ENCODE measurements around the gene KHDC3L. TPM values are rescaled to one million over a fixed set of nuclear protein-coding genes. Genes with fewer than 3 reads are reported as not detected.

KHDC3L gene
- total and polyA plus RNA-seq, 2 of the 8 experiments (the other 6 are each of a cell fraction or from before 2014, with no cell fraction given), result 0.11 TPM; not detected in 1

DNA sequence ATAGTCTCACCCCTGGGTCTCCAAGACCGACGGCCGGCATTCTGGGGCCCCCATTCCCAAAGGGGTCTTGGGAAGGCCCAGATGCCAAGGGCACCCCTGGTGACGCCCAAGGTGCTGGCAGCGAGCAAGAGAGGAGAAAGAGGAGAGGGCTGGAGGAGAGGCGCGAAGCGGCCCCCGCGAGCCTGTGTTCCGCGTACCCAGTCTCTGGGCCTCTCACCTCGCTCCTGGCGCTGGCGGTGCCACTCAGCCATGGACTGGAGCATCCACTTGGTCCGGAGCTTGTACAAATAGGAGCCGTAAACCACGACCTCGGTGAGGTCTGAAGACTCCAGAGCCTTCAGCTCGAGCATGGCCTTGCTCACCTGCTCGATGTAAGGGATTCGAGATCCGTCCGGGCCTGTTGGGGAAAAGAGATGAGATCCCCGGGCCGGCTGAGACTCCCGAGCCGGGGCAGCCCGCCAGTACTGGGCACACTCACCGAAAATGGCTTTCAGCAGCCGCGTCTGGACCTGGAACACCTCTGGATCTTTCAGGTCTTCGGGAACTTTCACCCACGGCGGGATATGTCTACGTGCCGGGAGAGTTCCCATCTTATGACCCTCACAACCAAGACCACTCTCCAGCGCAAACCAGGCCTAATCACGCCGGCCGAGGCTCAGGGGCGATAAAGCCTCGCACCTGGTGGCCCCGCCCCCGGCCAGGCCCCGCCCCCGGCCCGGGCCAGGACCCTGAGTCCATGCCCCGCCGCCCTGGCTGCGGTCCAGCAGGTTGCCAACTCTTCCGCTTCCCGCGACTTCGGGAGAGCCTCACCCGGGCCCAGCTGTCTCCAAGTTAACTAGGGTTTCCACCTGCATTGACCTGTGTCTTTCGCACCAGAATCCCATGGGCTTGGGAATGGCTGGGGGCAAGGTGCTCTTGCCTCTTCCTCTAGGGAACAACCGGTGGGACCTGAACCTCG, 8.5 kb upstream of the KHDC3L start, which contains the start of gene DPPA5:
TSS of gene DPPA5 (minus strand) at position 641 of the 958 bp plus-strand sequence. CDS start at position 590, 51 bp downstream.
- Histone ChIP-seq H3K4ac (replicated peaks; ENCODE audit: insufficient read length, low read depth, low read length) (no peak within 1 kb of the TSS), H3K27ac (ENCODE audit: low read depth, low read length) (no peak within 1 kb of the TSS), H3K79me2 (ENCODE audit: control insufficient read depth in 1 of 2, insufficient read depth in 2 of 2, low read length in 2 of 2) (no peaks in the 10 kb centered on the region), H3K4me2 (ENCODE audit: insufficient read depth in 1 of 2, low read depth in 2 of 2, low read length in 2 of 2) (no peak within 1 kb of the TSS), H3K36me3 (ENCODE audit: control insufficient read depth in 2 of 4, insufficient read depth in 4 of 4, low read length in 3 of 4) (no peaks in the 10 kb centered on the region), H3K27me3 (replicated peaks in 1 of 4; ENCODE audit: control insufficient read depth in 3 of 4, extremely low read depth in 1 of 4, insufficient read depth in 3 of 4, low read length in 3 of 4) (no peaks in the 10 kb centered on the region; a peak in 1 of 7 replicates), H3K79me1 (ENCODE audit: low read depth, low read length) (no peaks in the 10 kb centered on the region), H2BK12ac (ENCODE audit: low read depth, low read length) (peak within 1 kb of the TSS; percentile 90; the same call in 1 of the 2 replicates), H2BK120ac (replicated peaks; ENCODE audit: low read depth, low read length) (peak within 1 kb of the TSS; percentile 79), H4K91ac (replicated peaks; ENCODE audit: insufficient read length, low read length) (peak within 1 kb of the TSS; percentile 52), H4K8ac (ENCODE audit: extremely low read depth, insufficient read depth, low read length) (no peak within 1 kb of the TSS), H3K23me2 (ENCODE audit: low read depth, low read length) (no peaks in the 10 kb centered on the region), H3K9me3 (ENCODE audit: insufficient read depth in 2 of 2, low read depth in 1 of 2, low read length in 1 of 2) (peaks cover 0 to 11% of the 10 kb centered on the region in 2 experiments; a peak in 1 of 4 replicates), H2AK5ac (ENCODE audit: low read depth, low read length) (no peak within 1 kb of the TSS), H4K5ac (ENCODE audit: insufficient read length, low read depth, low read length) (no peak within 1 kb of the TSS), H2BK20ac (ENCODE audit: low read length) (peak within 1 kb of the TSS; percentile 95), H2BK15ac (ENCODE audit: low read length) (0 out of 2 replicates have a peak within 1 kb of the TSS, but pooled peaks have one; percentile 72), H3K18ac (ENCODE audit: extremely low read depth, low read length) (peak within 1 kb of the TSS; percentile 60), H3K56ac (replicated peaks; ENCODE audit: insufficient read length, low read depth, low read length) (no peak within 1 kb of the TSS), H2BK5ac (ENCODE audit: low read depth, low read length) (peak within 1 kb of the TSS; percentile 44; the same call in 1 of the 2 replicates), H3K23ac (ENCODE audit: insufficient read length) (no peak within 1 kb of the TSS), H3K9ac (replicated peaks in 1 of 4; ENCODE audit: extremely low read depth in 1 of 4, low read depth in 3 of 4, low read length in 3 of 4) (no peak within 1 kb of the TSS), H3K4me1 (replicated peaks in 1 of 4; ENCODE audit: control insufficient read depth in 3 of 4, insufficient read depth in 4 of 4, low read length in 3 of 4) (peaks cover 5 to 15% (median 8%) of the 10 kb centered on the region in 4 experiments), H2AFZ (ENCODE audit: low read length) (no peak within 1 kb of the TSS), H4K20me1 (replicated peaks in 1 of 2; ENCODE audit: control insufficient read depth in 1 of 2, insufficient read depth in 2 of 2, low read length in 2 of 2) (no peaks in the 10 kb centered on the region), H3K4me3 (ENCODE audit: extremely low read depth in 1 of 4, insufficient read depth in 2 of 4, low read depth in 3 of 4, low read length in 4 of 4) (no peak within 1 kb of the TSS), H3K14ac (ENCODE audit: insufficient read length) (no peak within 1 kb of the TSS)
- TF ChIP-seq KDM1A (IDR thresholded peaks at IDR 0.05; ENCODE audit: borderline replicate concordance, low read length), result no peak
- TF ChIP-seq SIX5 (IDR thresholded peaks at IDR 0.05; ENCODE audit: low read depth, low read length), result no peak
- no peak for TF ChIP-seq JUN (IDR thresholded peaks at IDR 0.05; ENCODE audit: low read depth, low read length)
- no peak for TF ChIP-seq RFX5 (IDR thresholded peaks at IDR 0.05; ENCODE audit: borderline replicate concordance, low read depth, low read length)
- no peak for TF ChIP-seq TCF12 (IDR thresholded peaks at IDR 0.05; ENCODE audit: low read depth, low read length)
- no peak for TF ChIP-seq GTF2F1 (IDR thresholded peaks at IDR 0.05; ENCODE audit: borderline replicate concordance, low read depth, low read length)
- no peak for TF ChIP-seq MAFK (IDR thresholded peaks at IDR 0.05; ENCODE audit: low read depth, low read length)
- FAIRE-seq (no peak), DNase-seq (ENCODE audit: low read depth in 1 of 2, low spot score in 2 of 2) (no peak)
- POLR2A ChIA-PET (ENCODE audit: partially characterized antibody), result interaction anchor here (3.0 kb wide), 1 partner anchor 167 kb away, joined by 9 read pairs; the partner anchor contains the start of gene EEF1A1
- 96% methylated on average over 47 of the region's 59 CpGs; no CpG with 5 or more reads in 1 of the 2 experiments for WGBS, 2 experiments (ENCODE audit: extremely low coverage in 1 of 2, insufficient coverage in 1 of 2, insufficient read length in 1 of 2, insufficient replicate concordance in 2 of 2, low coverage in 1 of 2, low lambda C conversion rate in 2 of 2, missing lambda C conversion rate in 1 of 2)
- CTCF ChIA-PET (ENCODE audit: partially characterized antibody), result interaction anchor here (1.0 to 2.1 kb wide), 4 partner anchors 11 to 68 kb away, joined by 3 to 7 read pairs (median 4); no protein-coding TSS in a partner anchor

Data from H1 (cell line).